Natural killer cell (primary cell): ENCODE results near the gene YPEL5. TPM values are rescaled to one million over a fixed set of nuclear protein-coding genes. Genes with fewer than 3 reads are reported as not detected.

Experiments
- ATAC-seq, 3 donors: fragments of 150-1000 bp in 2 of 3; fragments of 200-7000 bp in 1 of 3; cut with Tn5 transposase; 1 replicate in 1 of 3; 2 replicates in 2 of 3; pipeline ENCODE4 v1.10.0; 2021; ENCODE audit warnings: mild to moderate bottlenecking in 2 of 3, moderate library complexity in 2 of 3
- DNase-seq, 2 donors: peaks; one replicate each; pipeline versions ENCODE4 v3.0.0 to v3.0.0-alpha.2; 2013 to 2021; ENCODE audit warnings: mixed read lengths in 1 of 2
- H3K27ac ChIP-seq: one replicate; pipeline ENCODE4 v1.5.1; 2013; ENCODE audit warnings: mild to moderate bottlenecking, low read length
- H3K27me3 ChIP-seq: one replicate; pipeline ENCODE4 v1.6.1; 2013; ENCODE audit warnings: low read length; ENCODE audit not compliant: control insufficient read depth, insufficient read depth
- H3K36me3 ChIP-seq: one replicate; pipeline ENCODE4 v1.6.1; 2013; ENCODE audit warnings: low read length; ENCODE audit not compliant: control insufficient read depth, insufficient read depth
- H3K4me1 ChIP-seq: one replicate; pipeline ENCODE4 v1.6.1; 2013; ENCODE audit warnings: low read length; ENCODE audit not compliant: control insufficient read depth, insufficient read depth
- H3K4me3 ChIP-seq: one replicate; pipeline ENCODE4 v1.5.1; 2013; ENCODE audit warnings: low read length
- H3K9me3 ChIP-seq: one replicate; pipeline ENCODE4 v1.6.1; 2013; ENCODE audit warnings: low read length; ENCODE audit not compliant: control insufficient read depth, insufficient read depth
- H3K27ac Mint-ChIP-seq, 2 donors: one replicate each; pipeline ENCODE4 v1.8.0; 2022; ENCODE audit warnings: mild to moderate bottlenecking in 2 of 2, mixed read lengths in 2 of 2, moderate library complexity in 1 of 2
- H3K27me3 Mint-ChIP-seq, 2 donors: one replicate each; pipeline ENCODE4 v1.8.0; 2022; ENCODE audit warnings: low read depth in 2 of 2, mixed read lengths in 2 of 2
- H3K36me3 Mint-ChIP-seq: one replicate; pipeline ENCODE4 v1.8.0; 2022; ENCODE audit warnings: mixed read lengths
- H3K4me1 Mint-ChIP-seq, 2 donors: one replicate each; pipeline ENCODE4 v1.8.0; 2022; ENCODE audit warnings: mixed read lengths in 2 of 2
- H3K4me3 Mint-ChIP-seq: one replicate; pipeline ENCODE4 v1.8.0; 2022; ENCODE audit warnings: mild to moderate bottlenecking, moderate library complexity, mixed read lengths
- H3K9me3 Mint-ChIP-seq, 2 donors: one replicate each; pipeline ENCODE4 v1.8.0; 2022; ENCODE audit warnings: mixed read lengths in 2 of 2
- CTCF ChIP-seq: fragments of 200-600 bp; IDR thresholded peaks from one replicate; pipeline ENCODE4 v1.8.0; 2022; ENCODE audit warnings: antibody characterized with exemption
- WGBS: methylation state at CpG from one replicate; pipeline ENCODE4 v1.1.7; 2013; ENCODE audit warnings: missing lambda C conversion rate; ENCODE audit not compliant: insufficient coverage; 5-methylcytosine and 5-hydroxymethylcytosine counted together
- intact Hi-C: fragments of 100-400 bp; cut with micrococcal nuclease; formaldehyde crosslinking; loops from one replicate; pipeline ENCODE4 v1.14.2; 2022
- total RNA-seq, 4 donors: library from RNA; stranded (reverse); fragments of 120-200 nt in 1 of 4; gene quantifications; one replicate each; pipeline versions ENCODE4 v1.2.3 to v1.2.4, GENCODE V29; 2013 to 2022

YPEL5 gene
- total RNA-seq, 3 donors from 2014 or later (not counting 1 experiment from before 2014, with no cell fraction given), result 569 to 1,094 (median 800) TPM

- Mint-ChIP-seq H3K4me3 (peak overlapping the region; percentile 91), H3K36me3 (peaks cover 20% of the 10 kb centered on the region), H3K27ac (peak overlapping the region; percentile 98), H3K27me3 (no peaks in the 10 kb centered on the region), H3K9me3 (no peaks in the 10 kb centered on the region), H3K4me1 (peaks cover 38 to 42% of the 10 kb centered on the region in 2 donors)
- Histone ChIP-seq H3K4me3 (peak overlapping the region; percentile 34), H3K27ac (peak overlapping the region; percentile 94), H3K36me3 (peaks cover 5% of the 10 kb centered on the region), H3K27me3 (no peaks in the 10 kb centered on the region), H3K4me1 (peaks cover 8% of the 10 kb centered on the region), H3K9me3 (no peaks in the 10 kb centered on the region)
- ATAC-seq, result no peak
- intact Hi-C loops, result loop anchor here (1.0 to 10.0 kb wide), 3 partner anchors 85 to 1751 kb away; partner anchors contain the start of genes FOSL2 and LBH
- no peak for DNase-seq
- TF ChIP-seq CTCF, result no peak
- 48% methylated on average over 6 of the region's 8 CpGs for WGBS
These were observed 926 bp upstream of the YPEL5 start for GRCh38 chr2:30145826-30146336.

- intact Hi-C loops, result loop anchor here (2.0 to 10.0 kb wide), 2 partner anchors 84 to 1752 kb away; partner anchors contain the start of genes FOSL2 and LBH
- H3K27ac Mint-ChIP-seq, result peak overlapping the region; percentile 98
- no peaks in the 10 kb centered on the region for H3K9me3 Mint-ChIP-seq
- H3K4me3 Mint-ChIP-seq, result peak overlapping the region; percentile 92
- no peaks in the 10 kb centered on the region for H3K27me3 Mint-ChIP-seq
- H3K4me1 Mint-ChIP-seq, result peaks cover 50 to 53% of the 10 kb centered on the region in 2 donors
- ATAC-seq (peak in 1 of 3 donors; percentile 1), DNase-seq (peak in 1 of 2 donors; percentile 61)
- H3K9me3 ChIP-seq, result no peaks in the 10 kb centered on the region
- peak overlapping the region; percentile 65 for H3K4me3 ChIP-seq
- H3K36me3 ChIP-seq, result peaks cover 5% of the 10 kb centered on the region
- H3K36me3 Mint-ChIP-seq, result peaks cover 22% of the 10 kb centered on the region
- H3K4me1 ChIP-seq, result peaks cover 8% of the 10 kb centered on the region
- H3K27me3 ChIP-seq, result no peaks in the 10 kb centered on the region
- no peak for TF ChIP-seq CTCF
- WGBS, result under 1% methylated on average over 79 of the region's 79 CpGs
- H3K27ac ChIP-seq, result peak overlapping the region; percentile 96
These were observed 448 bp downstream of the YPEL5 start for GRCh38 chr2:30147196-30147714.

GRCh38 chr2:30147715-30148610 lies 1.2 kb downstream of the YPEL5 start:
- DNase-seq (peak; percentile 86 to 88), ATAC-seq (peak in 2 of 3 donors; percentile 5 to 9)
- Histone ChIP-seq H3K36me3 (peaks cover 5% of the 10 kb centered on the region), H3K9me3 (no peaks in the 10 kb centered on the region), H3K4me3 (peak overlapping the region; percentile 65), H3K27ac (peak overlapping the region; percentile 96), H3K4me1 (peaks cover 8% of the 10 kb centered on the region), H3K27me3 (no peaks in the 10 kb centered on the region)
- Mint-ChIP-seq H3K36me3 (peaks cover 22% of the 10 kb centered on the region), H3K27ac (peak overlapping the region; percentile 70 to 89), H3K4me1 (peaks cover 53 to 59% of the 10 kb centered on the region in 2 donors), H3K27me3 (no peaks in the 10 kb centered on the region), H3K9me3 (no peaks in the 10 kb centered on the region), H3K4me3 (peak overlapping the region; percentile 92)
- peak; percentile 65 for TF ChIP-seq CTCF
- intact Hi-C loops, result loop anchor here (2.0 to 10.0 kb wide), 2 partner anchors 83 to 1753 kb away; partner anchors contain the start of genes FOSL2 and LBH
- 4% methylated on average over 46 of the region's 50 CpGs for WGBS
